ENCODE results near the gene MEPCE. TPM values are rescaled to one million over a fixed set of nuclear protein-coding genes. Genes with fewer than 3 reads are reported as not detected.

MEPCE gene
- total and polyA plus RNA-seq, 9 of the 15 experiments (the other 6 are each of a cell fraction or from before 2014, with no cell fraction given), result 10.9 to 76.3 (median 44.1) TPM

DNA sequence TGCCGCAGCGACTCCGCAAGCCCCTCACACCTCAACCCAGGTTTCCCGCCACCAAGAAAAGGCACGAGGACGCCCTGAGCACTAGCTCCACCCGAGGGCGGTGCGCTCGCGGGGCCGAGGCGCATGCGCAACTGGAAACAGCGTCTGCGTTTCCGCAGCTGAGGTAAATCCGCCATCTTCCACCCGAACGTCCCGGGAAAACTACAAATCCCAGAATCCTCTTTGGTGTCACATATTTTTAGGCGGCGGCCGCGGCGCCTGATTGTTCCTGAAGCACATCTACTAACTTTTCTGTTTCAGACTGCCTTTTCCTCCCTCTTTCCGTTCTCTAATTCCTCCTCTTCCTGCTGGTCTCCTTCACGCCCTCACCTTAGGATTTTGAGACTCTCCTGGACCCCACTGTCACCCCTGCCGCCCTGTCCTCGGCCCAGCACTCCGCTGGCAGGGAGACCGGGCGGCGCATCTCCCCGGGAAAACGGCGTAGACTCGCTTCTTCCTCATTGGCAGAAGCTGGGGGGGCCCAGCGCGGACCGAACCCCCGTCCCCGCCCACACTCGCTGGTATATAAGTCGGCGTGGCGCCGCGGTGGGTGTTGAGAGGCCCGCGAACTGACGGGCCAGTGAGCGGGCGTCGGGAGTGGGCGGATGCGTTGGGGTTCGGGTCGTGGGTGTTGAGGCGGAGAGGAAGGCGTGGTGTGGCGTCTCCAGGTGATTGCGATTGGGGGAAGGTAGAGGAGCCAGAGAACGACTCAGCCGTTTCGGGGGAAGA, 1.2 kb upstream of the MEPCE start, which contains the start of gene ZCWPW1 (continued):
- TF ChIP-seq NKRF (IDR thresholded peaks at IDR 0.05; ENCODE audit: borderline replicate concordance) (peak; percentile 93), NONO (IDR thresholded peaks at IDR 0.05; ENCODE audit: low read depth in 2 of 2, low read length in 1 of 2) (peak; percentile 78 to 98), TBL1XR1 (IDR thresholded peaks at IDR 0.05; ENCODE audit: low read length in 2 of 2) (peak in 1 of 2 experiments; percentile 43; a peak in 2 of 4 replicates), ZNF324 (CRISPR knock-in tag; IDR thresholded peaks at IDR 0.05) (0 out of 2 replicates have a peak, but pooled peaks have one; percentile 43), CSDE1 (IDR thresholded peaks at IDR 0.05) (peak in 1 of 2 experiments; percentile 92; a peak in 2 of 4 replicates), TEAD4 (IDR thresholded peaks at IDR 0.05; ENCODE audit: low read length) (peak; percentile 79), TEAD4 (CRISPR knock-in tag; IDR thresholded peaks at IDR 0.05; ENCODE audit: borderline replicate concordance) (peak; percentile 94; the same call in 1 of the 2 replicates), ZNF717 (CRISPR knock-in tag; IDR thresholded peaks at IDR 0.05) (peak; percentile 94), KAT7 (CRISPR knock-in tag; IDR thresholded peaks at IDR 0.05; ENCODE audit: borderline replicate concordance) (peak; percentile 95), BACH1 (tag; IDR thresholded peaks at IDR 0.05) (peak; percentile 86; the same call in 1 of the 2 replicates), ZNF280A (IDR thresholded peaks at IDR 0.05; ENCODE audit: low read depth, partially characterized antibody) (no peak), ETV6 (IDR thresholded peaks at IDR 0.05; ENCODE audit: borderline replicate concordance in 1 of 2, low read depth in 2 of 2, low read length in 1 of 2) (no peak), ETV6 (CRISPR knock-in tag; IDR thresholded peaks at IDR 0.05; ENCODE audit: borderline replicate concordance) (peak; percentile 12; the same call in 1 of the 2 replicates), SMARCE1 (IDR thresholded peaks at IDR 0.05) (peak; percentile 67), ZSCAN32 (CRISPR knock-in tag; IDR thresholded peaks at IDR 0.05) (peak; percentile 86), RBFOX2 (IDR thresholded peaks at IDR 0.05; ENCODE audit: low read depth, low read length) (peak; percentile 98), MYC (IDR thresholded peaks at IDR 0.05; ENCODE audit: low read depth, low read length) (peak; percentile 88), MYC (CRISPR knock-in tag; IDR thresholded peaks at IDR 0.05; ENCODE audit: borderline replicate concordance, low read depth) (peak; percentile 92), U2AF2 (optimal IDR thresholded peaks at IDR 0.05; ENCODE audit: low read depth, low read length) (no peak)
- TF ChIP-seq, protein P1, sequence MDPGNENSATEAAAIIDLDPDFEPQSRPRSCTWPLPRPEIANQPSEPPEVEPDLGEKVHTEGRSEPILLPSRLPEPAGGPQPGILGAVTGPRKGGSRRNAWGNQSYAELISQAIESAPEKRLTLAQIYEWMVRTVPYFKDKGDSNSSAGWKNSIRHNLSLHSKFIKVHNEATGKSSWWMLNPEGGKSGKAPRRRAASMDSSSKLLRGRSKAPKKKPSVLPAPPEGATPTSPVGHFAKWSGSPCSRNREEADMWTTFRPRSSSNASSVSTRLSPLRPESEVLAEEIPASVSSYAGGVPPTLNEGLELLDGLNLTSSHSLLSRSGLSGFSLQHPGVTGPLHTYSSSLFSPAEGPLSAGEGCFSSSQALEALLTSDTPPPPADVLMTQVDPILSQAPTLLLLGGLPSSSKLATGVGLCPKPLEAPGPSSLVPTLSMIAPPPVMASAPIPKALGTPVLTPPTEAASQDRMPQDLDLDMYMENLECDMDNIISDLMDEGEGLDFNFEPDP (CRISPR knock-in tag; IDR thresholded peaks at IDR 0.05), result peak; percentile 87; the same call in 1 of the 2 replicates
